ENCODE data around the gene ABCD4. TPM values are rescaled to one million over a fixed set of nuclear protein-coding genes. Genes with fewer than 3 reads are reported as not detected.
"Not testable (repeated sequence)": the region's sequence is repeated elsewhere in the genome, so short reads cannot be mapped to it uniquely, and the experiment has no call there.

The ABCD4 gene
- total and polyA plus RNA-seq, 4 donors = 20.4 to 34.4 (median 29.1) TPM

- no peak overlapping the region for H3K4me3 ChIP-seq (ENCODE audit: low read depth in 1 of 3, low read length in 3 of 3)
- no peak overlapping the region for H3K9ac ChIP-seq (ENCODE audit: low read depth in 1 of 2, low read length in 2 of 2)
- H3K36me3 ChIP-seq (ENCODE audit: control insufficient read depth in 4 of 4, insufficient read depth in 3 of 4, low read depth in 1 of 4, low read length in 3 of 4) = no peaks in the 10 kb centered on the region
- TF ChIP-seq SP1 (IDR thresholded peaks at IDR 0.05) (no peak), TAF1 (conservative IDR thresholded peaks at IDR 0.05) (no peak), JUND (IDR thresholded peaks at IDR 0.05) (no peak), YY1 (IDR thresholded peaks at IDR 0.05) (no peak), MAX (IDR thresholded peaks at IDR 0.05) (no peak)
- H3K27me3 ChIP-seq (ENCODE audit: control insufficient read depth in 4 of 4, insufficient read depth in 4 of 4, low read length in 3 of 4) = no peaks in the 10 kb centered on the region
- no peak for DNase-seq (ENCODE audit: low spot score)
- no peaks in the 10 kb centered on the region for H3K4me1 ChIP-seq (ENCODE audit: control insufficient read depth in 4 of 4, insufficient read depth in 4 of 4, low read length in 3 of 4)
- H3K9me3 ChIP-seq (ENCODE audit: control insufficient read depth in 4 of 4, low read length in 3 of 4) = no peaks in the 10 kb centered on the region
- no peak overlapping the region for H3K27ac ChIP-seq (ENCODE audit: low read depth in 1 of 2, low read length in 2 of 2)
- 95% methylated on average over 1 of the region's 1 CpG for WGBS
Observed at GRCh38 chr14:74271365-74271764, 31.4 kb downstream of the ABCD4 start.

GRCh38 chr14:74270382-74271177, 32.2 kb downstream of the ABCD4 start:
- not testable (repeated sequence) for H3K9me3 ChIP-seq (ENCODE audit: control insufficient read depth in 4 of 4, low read length in 3 of 4); H3K9ac ChIP-seq (ENCODE audit: low read depth in 1 of 2, low read length in 2 of 2); H3K36me3 ChIP-seq (ENCODE audit: control insufficient read depth in 4 of 4, insufficient read depth in 3 of 4, low read depth in 1 of 4, low read length in 3 of 4); H3K27ac ChIP-seq (ENCODE audit: low read depth in 1 of 2, low read length in 2 of 2); DNase-seq (ENCODE audit: low spot score); H3K4me1 ChIP-seq (ENCODE audit: control insufficient read depth in 4 of 4, insufficient read depth in 4 of 4, low read length in 3 of 4); H3K27me3 ChIP-seq (ENCODE audit: control insufficient read depth in 4 of 4, insufficient read depth in 4 of 4, low read length in 3 of 4); H3K4me3 ChIP-seq (ENCODE audit: low read depth in 1 of 3, low read length in 3 of 3)
- 82% methylated on average over 14 of the region's 14 CpGs for WGBS

GRCh38 chr14:74267588-74267987, 35.1 kb downstream of the ABCD4 start:
- no peak overlapping the region for H3K9ac ChIP-seq (ENCODE audit: low read depth in 1 of 2, low read length in 2 of 2)
- no peaks in the 10 kb centered on the region for H3K9me3 ChIP-seq (ENCODE audit: control insufficient read depth in 4 of 4, low read length in 3 of 4)
- no peaks in the 10 kb centered on the region for H3K4me1 ChIP-seq (ENCODE audit: control insufficient read depth in 4 of 4, insufficient read depth in 4 of 4, low read length in 3 of 4)
- no peak for TF ChIP-seq TAF1 (conservative IDR thresholded peaks at IDR 0.05)
- TF ChIP-seq RAD21 (IDR thresholded peaks at IDR 0.05) = no peak
- TF ChIP-seq CTCF (IDR thresholded peaks at IDR 0.05; ENCODE audit: low read depth, low read length, missing input control) = no peak
- TF ChIP-seq SP1 (IDR thresholded peaks at IDR 0.05) = no peak
- TF ChIP-seq FOXA2 (IDR thresholded peaks at IDR 0.05) = no peak
- no peak for TF ChIP-seq REST (IDR thresholded peaks at IDR 0.05)
- TF ChIP-seq HNF4G (IDR thresholded peaks at IDR 0.05) = no peak
- no peak for TF ChIP-seq ZBTB33 (IDR thresholded peaks at IDR 0.05)
- TF ChIP-seq RXRA (IDR thresholded peaks at IDR 0.05) = no peak
- TF ChIP-seq MAX (IDR thresholded peaks at IDR 0.05) = no peak
- TF ChIP-seq NR2F2 (IDR thresholded peaks at IDR 0.05) = no peak
- TF ChIP-seq HNF4A (conservative IDR thresholded peaks at IDR 0.05) = no peak
- TF ChIP-seq ATF3 (IDR thresholded peaks at IDR 0.05) = no peak
- TF ChIP-seq EGR1 (IDR thresholded peaks at IDR 0.05; ENCODE audit: low read depth in 2 of 2) = no peak
- no peak for TF ChIP-seq FOXA1 (IDR thresholded peaks at IDR 0.05)
- TF ChIP-seq YY1 (IDR thresholded peaks at IDR 0.05) = no peak
- 68% methylated on average over 3 of the region's 3 CpGs for WGBS
- H3K27me3 ChIP-seq (ENCODE audit: control insufficient read depth in 4 of 4, insufficient read depth in 4 of 4, low read length in 3 of 4) = no peaks in the 10 kb centered on the region
- no peak for DNase-seq (ENCODE audit: low spot score)
- H3K27ac ChIP-seq (ENCODE audit: low read depth in 1 of 2, low read length in 2 of 2) = no peak overlapping the region
- no peaks in the 10 kb centered on the region for H3K36me3 ChIP-seq (ENCODE audit: control insufficient read depth in 4 of 4, insufficient read depth in 3 of 4, low read depth in 1 of 4, low read length in 3 of 4)
- no peak overlapping the region for H3K4me3 ChIP-seq (ENCODE audit: low read depth in 1 of 3, low read length in 3 of 3)

Measured in liver (tissue), 9 donors.